Liver (tissue), 2 donors: ENCODE results near the gene SDSL.

Experiments
- CTCF ChIP-seq: fragments of 150-350 bp; IDR thresholded peaks from 2 replicates; pipeline ENCODE4 v1.5.1; 2017; ENCODE audit warnings: improper control_type of control experiment, low read depth, low read length; ENCODE audit not compliant: missing input control
- MAX ChIP-seq: IDR thresholded peaks from 2 replicates; pipeline ENCODE4 v1.6.1; 2016; ENCODE audit warnings: antibody characterized with exemption
- REST ChIP-seq: IDR thresholded peaks from 2 replicates; pipeline ENCODE4 v1.6.1; 2016; ENCODE audit warnings: antibody characterized with exemption, mild to moderate bottlenecking
- YY1 ChIP-seq: IDR thresholded peaks from 2 replicates; pipeline ENCODE4 v1.6.1; 2016; ENCODE audit warnings: antibody characterized with exemption, mild to moderate bottlenecking
- donor health status: healthy.

- TF ChIP-seq CTCF = peak; percentile 65
- no peak for TF ChIP-seq MAX
- no peak for TF ChIP-seq REST
- no peak for TF ChIP-seq YY1
Measured at GRCh38 chr12:113462117-113462774, 40.1 kb downstream of the SDSL start.
